Neural progenitor cell (in vitro differentiated cells): ENCODE data around the gene PDE6B. TPM values are rescaled to one million over a fixed set of nuclear protein-coding genes. Genes with fewer than 3 reads are reported as not detected.

ENCODE experiments used
- DNase-seq: peaks from one replicate; pipeline ENCODE4 v3.0.0-alpha.2; 2016; ENCODE audit warnings: low spot score
- H2AFZ ChIP-seq: fragments of 200-600 bp; sonication (generic); replicated peaks from 2 replicates; pipeline ENCODE4 v1.6.1; 2016; ENCODE audit warnings: antibody characterized with exemption
- H3F3A ChIP-seq: fragments of 200-600 bp; sonication (generic); 2 replicates; pipeline ENCODE4 v1.6.1; 2016; ENCODE audit warnings: antibody characterized with exemption, low read depth
- H3K27ac ChIP-seq: fragments of 200-600 bp; sonication (generic); 2 replicates; pipeline ENCODE4 v1.5.1; 2016; ENCODE audit warnings: mild to moderate bottlenecking
- H3K27me3 ChIP-seq: fragments of 200-600 bp; sonication (generic); 2 replicates; pipeline ENCODE4 v1.6.1; 2016; ENCODE audit warnings: mild to moderate bottlenecking, moderate library complexity
- H3K36me3 ChIP-seq: fragments of 200-600 bp; sonication (generic); 2 replicates; pipeline ENCODE4 v1.5.1; 2016
- H3K4me1 ChIP-seq: fragments of 200-600 bp; sonication (generic); 2 replicates; pipeline ENCODE4 v1.6.1; 2016; ENCODE audit warnings: mixed run types
- H3K4me2 ChIP-seq: fragments of 200-600 bp; sonication (generic); 2 replicates; pipeline ENCODE4 v1.6.1; 2016
- H3K4me3 ChIP-seq: fragments of 200-600 bp; sonication (generic); 2 replicates; pipeline ENCODE4 v1.5.1; 2016
- H3K79me2 ChIP-seq: fragments of 200-600 bp; sonication (generic); 2 replicates; pipeline ENCODE4 v1.6.1; 2016; ENCODE audit warnings: low read depth
- H3K9ac ChIP-seq: fragments of 200-600 bp; sonication (generic); 2 replicates; pipeline ENCODE4 v1.6.1; 2016
- H3K9me3 ChIP-seq: fragments of 200-600 bp; sonication (generic); 2 replicates; pipeline ENCODE4 v1.5.1; 2016; ENCODE audit warnings: low read depth
- H4K20me1 ChIP-seq: fragments of 200-600 bp; sonication (generic); 2 replicates; pipeline ENCODE4 v1.6.1; 2016; ENCODE audit warnings: low read depth
- H3K27ac Mint-ChIP-seq: 3 replicates; pipeline ENCODE4 v1.8.0; 2021; ENCODE audit warnings: mixed read lengths
- H3K27me3 Mint-ChIP-seq: 2 replicates; pipeline ENCODE4 v1.8.0; 2022; ENCODE audit warnings: low read depth, mild to moderate bottlenecking, inconsistent platforms, moderate library complexity, mixed read lengths; ENCODE audit not compliant: insufficient read depth
- H3K36me3 Mint-ChIP-seq: 3 replicates; pipeline ENCODE4 v1.8.0; 2021; ENCODE audit warnings: mixed read lengths
- H3K4me1 Mint-ChIP-seq: 3 replicates; pipeline ENCODE4 v1.8.0; 2021; ENCODE audit warnings: mixed read lengths
- H3K4me3 Mint-ChIP-seq: 3 replicates; pipeline ENCODE4 v1.8.0; 2021; ENCODE audit warnings: mild to moderate bottlenecking, moderate library complexity, mixed read lengths
- H3K9me3 Mint-ChIP-seq: 3 replicates; pipeline ENCODE4 v1.8.0; 2020; ENCODE audit warnings: mixed read lengths
- EZH2 ChIP-seq: fragments of 200-600 bp; sonication (generic); IDR thresholded peaks from 2 replicates; pipeline ENCODE4 v1.6.1; 2017; ENCODE audit warnings: antibody characterized with exemption, mild to moderate bottlenecking, moderate library complexity
- EZH2phosphoT487 ChIP-seq: fragments of 200-600 bp; sonication (generic); IDR thresholded peaks from 2 replicates; pipeline ENCODE4 v1.6.1; 2017; ENCODE audit warnings: antibody characterized with exemption
- total RNA-seq: library from RNA; depleted of rRNA; stranded (reverse); fragments of >200 nt; gene quantifications from 2 replicates; pipeline ENCODE4 v1.2.3, GENCODE V29; 2015; ENCODE audit warnings: low replicate concordance
- TF ChIP-seq, protein P1 (sequence below): fragments of 200-600 bp; sonication (generic); IDR thresholded peaks from 2 replicates; pipeline ENCODE4 v1.5.1; 2017; ENCODE audit warnings: antibody characterized with exemption, mild to moderate bottlenecking

PDE6B gene
- total RNA-seq, 1 donor from 2014 or later = 4.3 TPM

DNA sequence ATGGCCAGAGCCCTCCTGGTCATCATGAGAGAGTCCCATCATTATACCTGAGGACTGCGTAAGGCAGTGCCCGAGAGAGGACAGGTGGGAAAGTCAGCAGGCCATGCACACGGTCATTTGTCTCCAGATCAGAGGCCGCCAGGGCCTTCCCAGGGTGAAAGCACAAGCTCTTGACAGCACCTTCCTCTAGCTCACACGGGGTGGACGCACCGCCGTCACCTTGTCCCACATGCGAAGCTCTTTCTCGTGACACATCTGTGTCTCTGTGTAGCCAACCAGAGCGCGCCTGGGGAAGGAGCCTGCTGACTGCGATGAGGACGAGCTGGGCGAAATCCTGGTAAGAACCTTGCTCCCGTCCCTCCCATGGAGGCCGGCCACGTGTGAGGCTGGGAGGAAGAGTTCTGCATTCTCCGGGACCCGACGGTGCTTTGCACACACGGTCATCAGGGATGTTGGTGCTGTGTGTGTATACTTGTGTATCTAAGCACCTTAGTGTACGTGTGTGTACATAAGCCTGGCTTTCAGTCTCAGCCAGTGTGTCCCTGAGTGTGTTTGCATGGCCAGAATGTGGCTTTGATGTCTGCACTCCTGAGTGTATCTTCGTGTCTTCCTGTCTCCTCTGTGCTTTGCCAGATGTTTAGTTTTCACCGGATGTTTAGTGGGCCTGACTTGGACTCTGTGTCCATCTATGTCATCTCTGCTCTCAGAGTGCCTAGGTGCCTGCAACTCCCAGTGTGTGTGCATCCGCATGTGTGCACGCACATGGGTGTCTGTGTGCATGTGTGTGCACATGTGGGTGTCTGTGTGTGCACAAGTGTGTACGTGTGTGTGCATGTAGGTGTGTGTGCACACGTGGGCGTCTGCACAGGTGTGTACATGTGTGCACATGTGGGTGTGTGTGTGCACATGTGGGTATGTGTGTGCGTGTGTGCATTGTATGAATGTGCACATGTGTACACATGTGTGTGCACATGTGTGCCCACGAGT, 33.6 kb downstream of the PDE6B start:
- H3K9ac ChIP-seq = no peak overlapping the region
- H3K27me3 ChIP-seq = no peaks in the 10 kb centered on the region
- H3K27me3 Mint-ChIP-seq = peaks cover 14% of the 10 kb centered on the region
- H2AFZ ChIP-seq = no peak overlapping the region
- TF ChIP-seq, protein P1, sequence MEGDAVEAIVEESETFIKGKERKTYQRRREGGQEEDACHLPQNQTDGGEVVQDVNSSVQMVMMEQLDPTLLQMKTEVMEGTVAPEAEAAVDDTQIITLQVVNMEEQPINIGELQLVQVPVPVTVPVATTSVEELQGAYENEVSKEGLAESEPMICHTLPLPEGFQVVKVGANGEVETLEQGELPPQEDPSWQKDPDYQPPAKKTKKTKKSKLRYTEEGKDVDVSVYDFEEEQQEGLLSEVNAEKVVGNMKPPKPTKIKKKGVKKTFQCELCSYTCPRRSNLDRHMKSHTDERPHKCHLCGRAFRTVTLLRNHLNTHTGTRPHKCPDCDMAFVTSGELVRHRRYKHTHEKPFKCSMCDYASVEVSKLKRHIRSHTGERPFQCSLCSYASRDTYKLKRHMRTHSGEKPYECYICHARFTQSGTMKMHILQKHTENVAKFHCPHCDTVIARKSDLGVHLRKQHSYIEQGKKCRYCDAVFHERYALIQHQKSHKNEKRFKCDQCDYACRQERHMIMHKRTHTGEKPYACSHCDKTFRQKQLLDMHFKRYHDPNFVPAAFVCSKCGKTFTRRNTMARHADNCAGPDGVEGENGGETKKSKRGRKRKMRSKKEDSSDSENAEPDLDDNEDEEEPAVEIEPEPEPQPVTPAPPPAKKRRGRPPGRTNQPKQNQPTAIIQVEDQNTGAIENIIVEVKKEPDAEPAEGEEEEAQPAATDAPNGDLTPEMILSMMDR = no peak
- TF ChIP-seq EZH2phosphoT487 (no peak), EZH2 (no peak)
- no peak overlapping the region for H3K4me3 Mint-ChIP-seq
- H3K9me3 Mint-ChIP-seq = no peaks in the 10 kb centered on the region
- H3K36me3 Mint-ChIP-seq = no peaks in the 10 kb centered on the region
- no peaks in the 10 kb centered on the region for H4K20me1 ChIP-seq
- H3K4me3 ChIP-seq = no peak overlapping the region
- peaks cover 7% of the 10 kb centered on the region for H3K4me1 Mint-ChIP-seq
- H3F3A ChIP-seq = peaks cover 5% of the 10 kb centered on the region
- H3K4me2 ChIP-seq = no peak overlapping the region
- H3K27ac Mint-ChIP-seq = no peak overlapping the region
- no peaks in the 10 kb centered on the region for H3K36me3 ChIP-seq
- no peaks in the 10 kb centered on the region for H3K9me3 ChIP-seq
- no peak overlapping the region for H3K27ac ChIP-seq
- no peaks in the 10 kb centered on the region for H3K4me1 ChIP-seq
- H3K79me2 ChIP-seq = no peaks in the 10 kb centered on the region
- no peak for DNase-seq

DNA sequence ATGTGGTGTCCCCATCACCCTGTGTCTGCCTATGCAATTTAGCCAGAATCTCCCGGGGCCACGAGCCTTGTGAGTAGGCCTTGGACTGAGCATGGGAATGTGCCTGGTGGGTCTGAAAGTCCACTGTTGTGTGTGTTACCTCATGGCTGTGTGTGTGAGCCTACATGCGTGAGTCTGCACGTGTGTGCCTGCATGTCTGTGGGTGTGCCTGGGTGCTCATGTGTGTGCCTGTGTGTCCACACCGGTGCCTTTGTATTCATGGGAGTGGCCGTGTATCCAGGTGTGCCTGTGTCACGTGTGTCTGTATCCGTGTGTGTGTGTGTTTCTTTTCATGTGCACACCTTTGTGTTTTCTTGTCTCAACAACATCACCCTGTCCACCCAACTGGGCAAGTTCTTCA, 34.5 kb downstream of the PDE6B start:
- Histone ChIP-seq H3K27me3 (no peaks in the 10 kb centered on the region), H3K36me3 (no peaks in the 10 kb centered on the region), H4K20me1 (no peaks in the 10 kb centered on the region), H2AFZ (no peak overlapping the region), H3K9ac (no peak overlapping the region), H3K4me2 (no peak overlapping the region), H3K4me1 (peaks cover 5% of the 10 kb centered on the region), H3F3A (peaks cover 5% of the 10 kb centered on the region), H3K9me3 (no peaks in the 10 kb centered on the region), H3K4me3 (no peak overlapping the region), H3K79me2 (no peaks in the 10 kb centered on the region), H3K27ac (no peak overlapping the region)
- peak overlapping the region; percentile 30 for H3K4me3 Mint-ChIP-seq
- no peak overlapping the region for H3K27ac Mint-ChIP-seq
- no peaks in the 10 kb centered on the region for H3K9me3 Mint-ChIP-seq
- no peak for DNase-seq
- TF ChIP-seq EZH2phosphoT487 = no peak
- TF ChIP-seq, protein P1 = no peak
- no peak for TF ChIP-seq EZH2
- peaks cover 7% of the 10 kb centered on the region for H3K4me1 Mint-ChIP-seq
- peaks cover 18% of the 10 kb centered on the region for H3K27me3 Mint-ChIP-seq
- H3K36me3 Mint-ChIP-seq = no peaks in the 10 kb centered on the region

DNA sequence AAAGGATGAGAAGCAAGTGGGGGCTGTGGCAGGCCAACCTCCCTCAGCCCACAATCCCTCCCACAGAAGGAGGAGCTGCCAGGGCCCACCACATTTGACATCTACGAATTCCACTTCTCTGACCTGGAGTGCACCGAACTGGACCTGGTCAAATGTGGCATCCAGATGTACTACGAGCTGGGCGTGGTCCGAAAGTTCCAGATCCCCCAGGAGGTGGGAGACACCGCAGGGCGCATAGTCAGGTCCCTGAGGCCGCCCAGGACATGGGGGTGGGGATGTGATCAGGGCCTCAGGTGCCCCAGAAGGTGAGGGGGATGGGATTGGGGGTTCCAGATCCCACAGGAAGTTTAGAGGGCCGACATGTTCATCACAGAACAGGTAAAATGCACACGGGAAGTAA, 35.0 kb downstream of the PDE6B start:
- DNase-seq = no peak
- no peak overlapping the region for H2AFZ ChIP-seq
- no peaks in the 10 kb centered on the region for H3K27me3 ChIP-seq
- H3K4me1 ChIP-seq = peaks cover 5% of the 10 kb centered on the region
- H3K9me3 ChIP-seq = no peaks in the 10 kb centered on the region
- peaks cover 5% of the 10 kb centered on the region for H3F3A ChIP-seq
- peaks cover 18% of the 10 kb centered on the region for H3K27me3 Mint-ChIP-seq
- peaks cover 7% of the 10 kb centered on the region for H3K4me1 Mint-ChIP-seq
- no peaks in the 10 kb centered on the region for H3K79me2 ChIP-seq
- no peak overlapping the region for H3K9ac ChIP-seq
- H3K4me3 Mint-ChIP-seq = no peak overlapping the region
- no peaks in the 10 kb centered on the region for H3K36me3 ChIP-seq
- H4K20me1 ChIP-seq = no peaks in the 10 kb centered on the region
- TF ChIP-seq EZH2 = no peak
- TF ChIP-seq, protein P1 = no peak
- TF ChIP-seq EZH2phosphoT487 = no peak
- no peak overlapping the region for H3K4me2 ChIP-seq
- H3K36me3 Mint-ChIP-seq = no peaks in the 10 kb centered on the region
- H3K4me3 ChIP-seq = no peak overlapping the region
- H3K9me3 Mint-ChIP-seq = no peaks in the 10 kb centered on the region
- no peak overlapping the region for H3K27ac ChIP-seq
- H3K27ac Mint-ChIP-seq = no peak overlapping the region
